Parathyroid adenoma (tissue), 2 donors: ENCODE measurements around the gene PRPF8.

Source experiments
- H2AFZ ChIP-seq: fragments of 300-600 bp; sonication (generic); one replicate; pipeline ENCODE4 v1.7.0; 2017; ENCODE audit warnings: antibody characterized with exemption, mild to moderate bottlenecking
- H3K27ac ChIP-seq: fragments of 300-600 bp; sonication (generic); one replicate; pipeline ENCODE4 v1.7.0; 2017
- H3K27me3 ChIP-seq: fragments of 300-600 bp; sonication (generic); one replicate; pipeline ENCODE4 v1.7.0; 2017; ENCODE audit warnings: low read length; ENCODE audit not compliant: control insufficient read depth, insufficient read depth
- H3K36me3 ChIP-seq: fragments of 300-600 bp; sonication (generic); one replicate; pipeline ENCODE4 v1.7.0; 2017; ENCODE audit warnings: low read length; ENCODE audit not compliant: control insufficient read depth, insufficient read depth
- H3K4me1 ChIP-seq: fragments of 300-600 bp; sonication (generic); one replicate; pipeline ENCODE4 v1.7.0; 2017; ENCODE audit warnings: control low read depth
- H3K4me2 ChIP-seq: fragments of 300-600 bp; sonication (generic); one replicate; pipeline ENCODE4 v1.7.0; 2017; ENCODE audit warnings: low read length
- H3K4me3 ChIP-seq: fragments of 300-600 bp; sonication (generic); one replicate; pipeline ENCODE4 v1.7.0; 2017; ENCODE audit warnings: low read depth, low read length
- H3K79me2 ChIP-seq: fragments of 300-600 bp; sonication (generic); one replicate; pipeline ENCODE4 v1.7.0; 2017; ENCODE audit warnings: control low read depth
- H3K9ac ChIP-seq: fragments of 300-600 bp; sonication (generic); one replicate; pipeline ENCODE4 v1.7.0; 2017; ENCODE audit warnings: mild to moderate bottlenecking
- H3K9me3 ChIP-seq: fragments of 300-600 bp; sonication (generic); one replicate; pipeline ENCODE4 v1.7.0; 2017; ENCODE audit warnings: low read length; ENCODE audit not compliant: control insufficient read depth
- TF ChIP-seq, protein P1 (sequence below): fragments of 300-600 bp; sonication (generic); IDR thresholded peaks from one replicate; pipeline ENCODE4 v1.7.0; 2017; ENCODE audit warnings: antibody characterized with exemption, mild to moderate bottlenecking
- donor health status: primary hyperparathyroidism.

The PRPF8 gene

DNA sequence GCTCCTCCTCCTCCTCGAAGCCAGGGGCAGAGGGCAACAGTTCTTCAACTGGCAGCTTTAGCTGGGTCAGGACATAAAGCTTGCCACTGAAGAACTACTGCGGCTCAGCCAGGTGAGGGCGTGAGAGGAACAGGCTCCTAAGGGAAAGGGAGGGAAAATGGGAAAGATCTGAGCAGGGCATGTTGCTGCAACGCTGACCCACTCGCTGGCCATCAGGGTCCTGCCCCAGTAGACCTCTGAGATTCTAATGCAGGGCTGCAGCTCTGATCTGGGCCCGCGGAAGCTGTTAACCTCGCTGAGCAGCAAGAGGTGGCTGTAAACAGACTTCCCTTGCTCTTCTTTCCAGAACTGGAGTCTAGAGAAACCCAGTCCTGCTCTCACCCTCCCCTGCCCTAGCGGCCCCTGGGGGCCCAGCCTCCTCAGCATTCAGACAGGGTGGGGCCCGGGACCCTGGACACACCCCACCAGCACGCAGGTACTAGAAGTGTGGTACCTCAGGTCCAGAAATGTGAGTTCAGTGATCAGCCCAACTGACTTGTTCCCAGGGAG is 29.3 kb upstream of the PRPF8 start:
- H3K9ac ChIP-seq = no peak overlapping the region
- H2AFZ ChIP-seq = peak overlapping the region; percentile 30
- peak overlapping the region; percentile 98 for H3K4me3 ChIP-seq
- H3K4me2 ChIP-seq = peak overlapping the region; percentile 99
- no peaks in the 10 kb centered on the region for H3K9me3 ChIP-seq
- no peaks in the 10 kb centered on the region for H3K36me3 ChIP-seq
- peaks cover 8% of the 10 kb centered on the region for H3K79me2 ChIP-seq
- TF ChIP-seq, protein P1, sequence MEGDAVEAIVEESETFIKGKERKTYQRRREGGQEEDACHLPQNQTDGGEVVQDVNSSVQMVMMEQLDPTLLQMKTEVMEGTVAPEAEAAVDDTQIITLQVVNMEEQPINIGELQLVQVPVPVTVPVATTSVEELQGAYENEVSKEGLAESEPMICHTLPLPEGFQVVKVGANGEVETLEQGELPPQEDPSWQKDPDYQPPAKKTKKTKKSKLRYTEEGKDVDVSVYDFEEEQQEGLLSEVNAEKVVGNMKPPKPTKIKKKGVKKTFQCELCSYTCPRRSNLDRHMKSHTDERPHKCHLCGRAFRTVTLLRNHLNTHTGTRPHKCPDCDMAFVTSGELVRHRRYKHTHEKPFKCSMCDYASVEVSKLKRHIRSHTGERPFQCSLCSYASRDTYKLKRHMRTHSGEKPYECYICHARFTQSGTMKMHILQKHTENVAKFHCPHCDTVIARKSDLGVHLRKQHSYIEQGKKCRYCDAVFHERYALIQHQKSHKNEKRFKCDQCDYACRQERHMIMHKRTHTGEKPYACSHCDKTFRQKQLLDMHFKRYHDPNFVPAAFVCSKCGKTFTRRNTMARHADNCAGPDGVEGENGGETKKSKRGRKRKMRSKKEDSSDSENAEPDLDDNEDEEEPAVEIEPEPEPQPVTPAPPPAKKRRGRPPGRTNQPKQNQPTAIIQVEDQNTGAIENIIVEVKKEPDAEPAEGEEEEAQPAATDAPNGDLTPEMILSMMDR = peak; percentile 55
- peaks cover 26% of the 10 kb centered on the region for H3K4me1 ChIP-seq
- no peaks in the 10 kb centered on the region for H3K27me3 ChIP-seq
- H3K27ac ChIP-seq = peak overlapping the region; percentile 94

DNA sequence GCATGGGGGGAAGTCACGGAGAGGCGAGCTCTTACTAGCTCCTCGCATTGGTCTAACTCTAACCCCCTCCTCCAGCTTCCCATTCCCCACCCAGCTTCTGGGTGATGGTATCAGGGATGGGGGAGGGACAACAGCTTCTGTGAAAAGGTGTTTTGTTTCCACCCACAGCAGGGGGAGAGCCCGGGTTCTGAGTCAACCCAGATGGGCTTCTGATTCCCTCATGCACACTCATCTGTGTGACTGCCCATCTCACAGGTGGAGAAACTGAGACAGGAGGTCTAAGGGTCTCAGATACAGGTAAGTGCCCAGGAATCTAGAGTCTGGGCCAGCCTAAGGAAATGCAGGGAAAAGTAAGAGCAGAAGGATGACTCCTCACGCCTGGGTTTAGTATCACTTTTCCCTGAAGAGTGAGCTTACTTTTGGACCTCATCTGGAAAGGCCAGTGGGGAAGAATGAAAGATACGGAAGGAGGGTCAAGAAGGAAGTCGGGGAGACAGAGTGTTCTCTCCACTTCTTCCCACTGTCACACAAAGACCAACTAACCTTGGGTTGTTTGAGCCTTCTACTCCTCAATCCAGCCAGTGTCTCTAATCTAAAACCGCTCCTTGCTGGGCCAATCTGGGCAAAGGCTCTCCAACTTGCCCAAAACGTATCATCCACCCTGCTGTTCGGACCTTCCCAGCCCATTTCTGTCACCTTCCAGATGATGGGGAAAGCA is 28.7 kb upstream of the PRPF8 start:
- peak overlapping the region; percentile 99 for H3K4me2 ChIP-seq
- no peak overlapping the region for H2AFZ ChIP-seq
- TF ChIP-seq, protein P1 = no peak
- no peaks in the 10 kb centered on the region for H3K9me3 ChIP-seq
- peak overlapping the region; percentile 94 for H3K27ac ChIP-seq
- no peaks in the 10 kb centered on the region for H3K27me3 ChIP-seq
- H3K4me1 ChIP-seq = peaks cover 22% of the 10 kb centered on the region
- no peaks in the 10 kb centered on the region for H3K36me3 ChIP-seq
- H3K79me2 ChIP-seq = peaks cover 8% of the 10 kb centered on the region
- no peak overlapping the region for H3K4me3 ChIP-seq
- no peak overlapping the region for H3K9ac ChIP-seq

DNA sequence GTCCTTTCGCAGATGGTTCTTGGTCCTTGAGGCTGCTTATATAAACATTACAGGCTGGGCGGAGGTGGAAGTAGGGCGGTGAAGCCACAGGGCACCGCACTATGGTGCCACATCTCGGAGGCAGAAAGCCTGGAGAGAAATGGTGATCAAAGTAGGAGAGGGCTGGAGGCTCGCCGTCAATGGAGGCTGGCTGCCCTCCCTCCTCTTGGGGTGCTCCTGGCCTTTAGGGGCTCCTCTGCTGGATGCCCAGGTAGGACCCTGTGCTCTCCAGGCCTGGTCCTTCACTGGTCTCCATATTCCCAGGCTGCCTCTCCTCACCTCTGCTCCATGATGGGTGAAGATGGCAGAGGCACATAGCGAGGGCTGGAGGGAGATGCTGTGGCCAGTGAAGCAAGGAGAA is 27.6 kb upstream of the PRPF8 start:
- Histone ChIP-seq H3K9me3 (no peaks in the 10 kb centered on the region), H3K4me2 (no peak overlapping the region), H3K27ac (no peak overlapping the region), H3K27me3 (no peaks in the 10 kb centered on the region), H3K4me3 (no peak overlapping the region), H3K36me3 (no peaks in the 10 kb centered on the region), H3K4me1 (peaks cover 15% of the 10 kb centered on the region), H3K79me2 (peaks cover 8% of the 10 kb centered on the region), H2AFZ (no peak overlapping the region), H3K9ac (no peak overlapping the region)
- TF ChIP-seq, protein P1 = no peak

DNA sequence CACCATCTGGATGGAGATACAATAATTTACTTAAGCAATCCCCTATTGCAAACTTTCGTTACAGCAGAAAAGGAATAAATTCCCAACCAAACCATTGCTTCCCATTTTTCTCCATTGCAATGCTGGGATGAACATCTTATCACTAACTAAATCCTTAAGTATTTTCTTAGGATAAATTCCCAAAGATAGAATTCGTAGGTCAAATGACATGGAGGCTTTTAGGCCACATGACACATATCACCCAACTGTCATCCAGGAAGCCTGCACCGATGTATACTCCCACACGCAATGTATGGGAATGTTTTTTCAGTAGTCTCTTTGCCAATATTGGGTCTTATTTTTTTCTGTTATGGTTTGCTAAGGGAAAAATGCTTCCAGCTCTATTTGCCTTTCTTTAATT is 27.1 kb upstream of the PRPF8 start:
- Histone ChIP-seq H2AFZ (no peak overlapping the region), H3K9me3 (no peaks in the 10 kb centered on the region), H3K27ac (no peak overlapping the region), H3K36me3 (no peaks in the 10 kb centered on the region), H3K79me2 (peaks cover 8% of the 10 kb centered on the region), H3K4me1 (peaks cover 15% of the 10 kb centered on the region), H3K9ac (no peak overlapping the region), H3K4me2 (no peak overlapping the region), H3K27me3 (no peaks in the 10 kb centered on the region), H3K4me3 (no peak overlapping the region)
- TF ChIP-seq, protein P1 = no peak
